Purkinje cell (primary cell): Measurements from ENCODE around the gene SRP14. TPM values are rescaled to one million over a fixed set of nuclear protein-coding genes. Genes with fewer than 3 reads are reported as not detected.

Experiments
- polyA plus RNA-seq: library from polyadenylated mRNA; unstranded; fragments of >200 nt; fragmentation: Nextera tagmentation; gene quantifications from 2 replicates; pipeline ENCODE4 v1.2.1, GENCODE V29; 2014

SRP14 gene
- 1,941 and 1,953 TPM in 2 replicates for polyA plus RNA-seq

GRCh38 chr15:40038638-40039543 is at the start of gene SRP14:
Gene SRP14 (minus strand): TSS chr15:40039181. CDS start chr15:40039116, 65 bp downstream.

Other genes starting within 250 kb of the SRP14 start
- gene GPR176, start 118.9 kb downstream of the SRP14 start, polyA plus RNA-seq = 0.63 and 2.4 TPM in 2 replicates
- gene EIF2AK4, start 105.1 kb downstream of the SRP14 start, polyA plus RNA-seq = 5.3 and 10.7 TPM in 2 replicates
- not detected in 2 replicates for gene BMF, start 69.7 kb upstream of the SRP14 start, polyA plus RNA-seq
- 1.5 TPM in 1 of 2 replicates, not detected in the other for gene BUB1B, start 121.9 kb upstream of the SRP14 start, polyA plus RNA-seq
- 1.1 TPM in 1 of 2 replicates, not detected in the other for gene PAK6, start 199.9 kb upstream of the SRP14 start, polyA plus RNA-seq
- gene ANKRD63, start 243.9 kb upstream of the SRP14 start, polyA plus RNA-seq = not detected in 2 replicates